Natural killer cell treated with Interleukin-12 subunit alpha and Interleukin-12 subunit beta and Interleukin-15 and Interleukin-18, amount 100 ng/mL, for 72 hours (primary cell): ENCODE measurements around the gene SBF1. TPM values are rescaled to one million over a fixed set of nuclear protein-coding genes. Genes with fewer than 3 reads are reported as not detected.
"Not testable (repeated sequence)": the region's sequence is repeated elsewhere in the genome, so short reads cannot be mapped to it uniquely, and the experiment has no call there.

Experiments
- ATAC-seq, 2 donors: fragments of 150-1000 bp; cut with Tn5 transposase in 1 of 2; sonication (Bioruptor Pico), chemical (Tn5 transposase) in 1 of 2; 2 replicates each; pipeline ENCODE4 v1.10.0; 2021
- DNase-seq: peaks from one replicate; pipeline ENCODE4 v3.0.0; 2022; ENCODE audit warnings: low spot score
- H3K27ac Mint-ChIP-seq, 2 donors: 1 replicate in 1 of 2; 2 replicates in 1 of 2; pipeline ENCODE4 v1.8.0; 2022; ENCODE audit warnings: mixed read lengths in 2 of 2, mild to moderate bottlenecking in 1 of 2, moderate library complexity in 1 of 2
- H3K27me3 Mint-ChIP-seq, 2 donors: 1 replicate in 1 of 2; 2 replicates in 1 of 2; pipeline ENCODE4 v1.8.0; 2022; ENCODE audit warnings: mixed read lengths in 2 of 2
- H3K36me3 Mint-ChIP-seq: one replicate; pipeline ENCODE4 v1.8.0; 2022; ENCODE audit warnings: mixed read lengths
- H3K4me1 Mint-ChIP-seq, 2 donors: 1 replicate in 1 of 2; 2 replicates in 1 of 2; pipeline ENCODE4 v1.8.0; 2022; ENCODE audit warnings: low read depth in 2 of 2, mixed read lengths in 2 of 2, mild to moderate bottlenecking in 1 of 2
- H3K4me3 Mint-ChIP-seq: one replicate; pipeline ENCODE4 v1.8.0; 2022; ENCODE audit warnings: mixed read lengths
- H3K9me3 Mint-ChIP-seq: 2 replicates; pipeline ENCODE4 v1.8.0; 2022; ENCODE audit warnings: mixed read lengths
- total RNA-seq, 2 donors: library from RNA; stranded (reverse); gene quantifications; one replicate each; pipeline ENCODE4 v1.2.3, GENCODE V29; 2022

SBF1 gene, protein sequence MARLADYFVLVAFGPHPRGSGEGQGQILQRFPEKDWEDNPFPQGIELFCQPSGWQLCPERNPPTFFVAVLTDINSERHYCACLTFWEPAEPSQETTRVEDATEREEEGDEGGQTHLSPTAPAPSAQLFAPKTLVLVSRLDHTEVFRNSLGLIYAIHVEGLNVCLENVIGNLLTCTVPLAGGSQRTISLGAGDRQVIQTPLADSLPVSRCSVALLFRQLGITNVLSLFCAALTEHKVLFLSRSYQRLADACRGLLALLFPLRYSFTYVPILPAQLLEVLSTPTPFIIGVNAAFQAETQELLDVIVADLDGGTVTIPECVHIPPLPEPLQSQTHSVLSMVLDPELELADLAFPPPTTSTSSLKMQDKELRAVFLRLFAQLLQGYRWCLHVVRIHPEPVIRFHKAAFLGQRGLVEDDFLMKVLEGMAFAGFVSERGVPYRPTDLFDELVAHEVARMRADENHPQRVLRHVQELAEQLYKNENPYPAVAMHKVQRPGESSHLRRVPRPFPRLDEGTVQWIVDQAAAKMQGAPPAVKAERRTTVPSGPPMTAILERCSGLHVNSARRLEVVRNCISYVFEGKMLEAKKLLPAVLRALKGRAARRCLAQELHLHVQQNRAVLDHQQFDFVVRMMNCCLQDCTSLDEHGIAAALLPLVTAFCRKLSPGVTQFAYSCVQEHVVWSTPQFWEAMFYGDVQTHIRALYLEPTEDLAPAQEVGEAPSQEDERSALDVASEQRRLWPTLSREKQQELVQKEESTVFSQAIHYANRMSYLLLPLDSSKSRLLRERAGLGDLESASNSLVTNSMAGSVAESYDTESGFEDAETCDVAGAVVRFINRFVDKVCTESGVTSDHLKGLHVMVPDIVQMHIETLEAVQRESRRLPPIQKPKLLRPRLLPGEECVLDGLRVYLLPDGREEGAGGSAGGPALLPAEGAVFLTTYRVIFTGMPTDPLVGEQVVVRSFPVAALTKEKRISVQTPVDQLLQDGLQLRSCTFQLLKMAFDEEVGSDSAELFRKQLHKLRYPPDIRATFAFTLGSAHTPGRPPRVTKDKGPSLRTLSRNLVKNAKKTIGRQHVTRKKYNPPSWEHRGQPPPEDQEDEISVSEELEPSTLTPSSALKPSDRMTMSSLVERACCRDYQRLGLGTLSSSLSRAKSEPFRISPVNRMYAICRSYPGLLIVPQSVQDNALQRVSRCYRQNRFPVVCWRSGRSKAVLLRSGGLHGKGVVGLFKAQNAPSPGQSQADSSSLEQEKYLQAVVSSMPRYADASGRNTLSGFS (N-terminal part only)
- 100 to 1,000 TPM; 114 to 152 TPM for total RNA-seq

DNA sequence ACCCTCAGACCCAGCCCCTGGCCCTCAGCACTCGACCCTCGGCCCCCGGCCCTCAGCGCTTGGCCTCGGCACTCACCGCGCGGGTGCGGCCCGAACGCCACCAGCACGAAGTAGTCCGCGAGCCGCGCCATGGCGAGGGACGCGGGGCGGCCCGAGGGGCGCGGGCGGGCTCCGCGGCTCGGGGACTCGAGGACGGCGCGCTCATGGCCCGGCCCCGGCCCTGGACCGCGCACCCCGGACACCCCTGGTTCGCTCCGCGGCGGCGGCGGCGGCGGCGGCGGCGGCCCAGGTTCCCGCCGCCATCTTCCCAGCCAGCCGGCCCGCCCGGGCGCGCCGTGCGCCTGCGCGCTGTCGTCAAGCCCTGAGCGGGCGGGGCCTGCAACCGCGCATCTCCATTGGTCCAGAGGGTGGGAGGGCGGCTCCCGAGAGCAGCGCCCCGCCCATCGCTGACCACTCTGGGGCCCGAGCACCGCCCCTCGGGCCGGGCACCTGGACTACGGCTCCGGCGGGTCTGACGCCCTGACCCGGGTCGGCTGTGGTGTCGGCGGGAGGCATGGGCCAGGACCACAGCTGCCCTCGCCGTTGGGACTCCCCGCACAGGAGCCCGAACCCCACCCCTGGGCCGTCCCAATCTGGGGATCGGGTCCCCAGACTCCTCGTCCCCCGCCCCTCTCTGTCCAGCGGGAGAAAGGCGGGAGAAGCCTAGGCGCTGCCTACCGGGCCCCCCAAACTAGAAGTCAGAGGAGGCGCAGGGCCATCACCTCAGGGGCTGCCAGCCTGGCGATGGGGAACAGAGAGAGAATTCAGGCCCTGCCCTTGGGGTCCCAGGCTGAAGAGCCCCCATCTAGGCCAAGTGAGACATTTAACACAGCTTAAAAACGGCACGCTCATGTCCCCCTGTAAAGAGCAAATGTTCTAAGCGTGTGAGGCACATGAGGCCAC lies at the start of gene SBF1:
Gene SBF1 (minus strand): TSS at position 326 of the 942 bp plus-strand sequence. CDS start 195 bp downstream, at position 131.
- Mint-ChIP-seq H3K4me3 (peak within 1 kb of the TSS; percentile 91), H3K27ac (peak within 1 kb of the TSS; percentile 49 to 81), H3K4me1 (peaks cover 25 to 33% of the 10 kb centered on the region in 2 donors), H3K9me3 (no peaks in the 10 kb centered on the region), H3K27me3 (peaks cover 0 to 3% of the 10 kb centered on the region in 2 donors), H3K36me3 (no peaks in the 10 kb centered on the region)
- DNase-seq = peak; percentile 95
- peak; percentile 93 to 96 for ATAC-seq

DNA sequence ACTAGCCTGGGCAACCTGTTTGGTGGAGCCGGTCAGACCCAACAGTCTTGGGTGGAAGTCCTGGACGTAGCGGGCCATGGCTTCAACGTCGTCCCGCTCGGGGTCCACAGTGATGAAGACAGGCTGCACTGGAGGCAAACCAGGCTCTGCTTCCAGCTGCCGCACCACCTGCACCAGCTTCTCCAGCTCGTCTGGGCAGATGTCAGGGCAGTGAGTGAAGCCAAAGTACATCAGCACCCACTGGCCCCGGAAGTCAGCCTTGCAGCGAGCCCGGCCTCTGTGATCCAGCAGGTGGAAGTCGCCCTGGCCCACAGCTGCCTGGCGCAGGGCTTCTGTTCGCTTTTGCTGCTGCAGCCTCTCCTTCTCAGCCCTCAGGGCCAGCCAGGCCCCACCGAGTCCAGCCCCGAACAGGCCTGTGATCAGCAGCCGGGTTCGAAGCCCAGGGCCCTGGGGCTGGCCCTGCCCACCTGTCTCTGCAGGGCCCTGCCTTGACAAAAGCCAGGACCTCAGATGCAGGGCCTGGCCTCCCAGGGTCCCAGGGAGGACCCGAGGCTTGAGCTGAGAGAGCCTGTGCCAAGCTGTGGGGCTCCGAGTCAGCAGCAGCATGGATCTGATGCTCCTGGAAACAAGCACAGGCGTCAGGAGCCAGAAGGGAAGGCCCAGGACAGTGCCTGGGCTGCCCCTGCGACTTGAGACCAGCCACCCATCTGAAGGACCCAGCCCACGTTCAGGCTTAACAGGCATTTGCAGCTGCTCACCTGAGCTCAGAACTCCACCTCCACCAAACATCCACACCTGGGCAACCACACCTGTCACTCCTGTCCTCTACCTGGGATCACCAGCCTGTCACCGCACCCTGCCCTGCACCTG lies 49.2 kb upstream of the SBF1 start:
- Mint-ChIP-seq H3K27me3 (no peaks in the 10 kb centered on the region), H3K27ac (peak overlapping the region; percentile 54 to 90), H3K4me1 (peaks cover 29 to 34% of the 10 kb centered on the region in 2 donors), H3K36me3 (no peaks in the 10 kb centered on the region), H3K4me3 (peak overlapping the region; percentile 87), H3K9me3 (no peaks in the 10 kb centered on the region)
- DNase-seq = peak; percentile 58
- ATAC-seq = no peak

DNA sequence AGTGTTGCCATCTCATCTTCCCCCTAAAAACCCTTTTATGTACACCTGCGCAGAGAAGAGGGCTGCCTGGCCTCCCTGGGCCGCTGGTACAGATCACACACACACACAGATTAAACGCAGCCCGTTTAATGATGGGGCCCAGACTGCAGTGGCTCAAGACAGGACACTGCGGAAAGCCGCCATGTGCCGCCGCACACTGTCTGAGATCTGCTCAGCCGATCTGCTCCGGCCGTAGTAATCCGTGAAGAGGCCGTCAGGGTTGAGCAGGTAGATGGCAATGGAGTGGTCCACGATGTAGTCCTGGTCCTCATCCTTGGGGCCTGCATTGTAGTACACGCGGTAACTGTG lies 48.6 kb upstream of the SBF1 start:
- Mint-ChIP-seq H3K27me3 (no peaks in the 10 kb centered on the region), H3K27ac (no peak overlapping the region), H3K36me3 (no peaks in the 10 kb centered on the region), H3K4me1 (peaks cover 24 to 28% of the 10 kb centered on the region in 2 donors), H3K4me3 (no peak overlapping the region), H3K9me3 (no peaks in the 10 kb centered on the region)
- ATAC-seq (no peak), DNase-seq (no peak)

DNA sequence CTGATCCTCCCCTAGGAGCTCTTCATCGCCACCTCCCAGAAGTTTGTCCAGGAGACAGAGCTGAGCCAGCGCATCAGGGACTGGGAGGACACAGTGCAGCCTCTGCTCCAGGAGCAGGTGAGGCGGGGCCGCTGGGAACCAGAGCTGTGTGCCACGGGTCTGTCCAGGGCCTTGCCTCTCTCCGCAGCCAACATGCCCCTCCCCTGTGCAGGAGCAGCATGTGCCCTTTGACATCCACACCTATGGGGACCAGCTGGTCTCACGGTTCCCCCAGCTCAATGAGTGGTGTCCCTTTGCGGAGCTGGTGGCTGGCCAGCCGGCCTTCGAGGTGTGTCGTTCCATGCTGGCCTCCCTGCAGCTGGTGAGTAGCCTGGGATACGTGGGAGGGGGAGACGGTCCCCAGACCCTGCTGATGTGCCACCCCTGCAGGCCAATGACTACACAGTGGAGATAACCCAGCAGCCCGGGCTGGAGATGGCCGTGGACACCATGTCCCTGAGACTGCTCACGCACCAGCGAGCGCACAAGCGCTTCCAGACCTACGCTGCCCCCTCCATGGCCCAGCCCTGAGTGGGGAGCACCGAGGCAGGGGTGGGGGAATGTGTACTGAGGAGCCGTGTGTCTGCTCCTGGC lies 48.1 kb upstream of the SBF1 start:
- H3K4me3 Mint-ChIP-seq = no peak overlapping the region
- peaks cover 19 to 23% of the 10 kb centered on the region in 2 donors for H3K4me1 Mint-ChIP-seq
- no peaks in the 10 kb centered on the region for H3K9me3 Mint-ChIP-seq
- ATAC-seq (no peak), DNase-seq (no peak)
- H3K27ac Mint-ChIP-seq = no peak overlapping the region
- no peaks in the 10 kb centered on the region for H3K27me3 Mint-ChIP-seq
- no peaks in the 10 kb centered on the region for H3K36me3 Mint-ChIP-seq

DNA sequence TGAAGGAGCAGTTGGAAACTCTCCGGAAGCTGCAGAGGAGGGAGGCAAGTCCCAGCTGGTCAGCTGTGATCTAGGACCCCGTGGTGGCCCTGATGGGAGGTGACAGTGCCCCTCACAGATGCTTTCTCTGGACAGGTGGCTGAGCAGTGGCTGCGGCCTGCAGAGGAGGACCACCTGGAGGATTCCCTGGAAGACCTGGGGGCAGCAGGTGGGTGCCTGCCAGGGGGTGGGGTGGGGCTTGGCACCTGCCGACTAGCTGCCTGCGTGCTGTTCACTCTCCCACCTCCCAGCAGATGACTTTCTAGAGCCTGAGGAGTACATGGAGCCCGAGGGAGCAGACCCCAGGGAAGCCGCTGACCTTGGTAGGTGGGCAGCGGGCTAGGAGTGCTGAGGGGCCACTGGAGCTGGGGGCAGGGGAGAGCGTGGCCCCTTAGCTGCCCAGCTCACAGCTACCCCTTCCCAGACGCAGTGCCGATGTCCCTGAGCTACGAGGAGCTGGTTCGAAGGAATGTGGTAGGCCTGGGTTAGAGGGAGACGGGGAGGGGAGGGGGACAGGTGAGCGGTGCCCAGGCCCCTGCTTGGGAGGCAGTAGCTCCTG lies 47.5 kb upstream of the SBF1 start:
- no peaks in the 10 kb centered on the region for H3K9me3 Mint-ChIP-seq
- H3K4me1 Mint-ChIP-seq = peaks cover 13 to 17% of the 10 kb centered on the region in 2 donors
- H3K36me3 Mint-ChIP-seq = no peaks in the 10 kb centered on the region
- H3K4me3 Mint-ChIP-seq = no peak overlapping the region
- no peak overlapping the region for H3K27ac Mint-ChIP-seq
- H3K27me3 Mint-ChIP-seq = no peaks in the 10 kb centered on the region
- DNase-seq = no peak
- no peak for ATAC-seq

DNA sequence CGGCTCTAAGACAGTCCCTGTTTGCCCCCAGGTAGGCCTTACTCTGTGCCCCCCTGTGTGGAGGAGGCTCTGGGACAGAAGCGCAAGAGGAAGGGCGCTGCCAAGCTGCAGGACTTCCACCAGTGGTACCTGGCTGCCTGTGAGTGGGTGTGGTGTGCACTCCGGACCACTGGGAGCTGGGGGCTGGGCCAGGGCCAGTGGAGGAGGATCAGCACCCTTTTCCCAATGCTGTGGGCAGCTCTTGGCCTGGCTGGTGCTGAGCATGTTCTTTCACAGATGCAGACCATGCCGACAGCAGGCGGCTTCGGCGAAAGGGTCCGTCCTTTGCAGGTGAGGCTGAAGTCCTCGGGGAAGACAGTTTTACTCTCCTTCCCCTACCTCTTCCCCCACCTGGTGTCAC lies 46.9 kb upstream of the SBF1 start:
- Mint-ChIP-seq H3K27ac (no peak overlapping the region), H3K4me3 (no peak overlapping the region), H3K4me1 (peaks cover 8 to 11% of the 10 kb centered on the region in 2 donors), H3K36me3 (no peaks in the 10 kb centered on the region), H3K9me3 (no peaks in the 10 kb centered on the region), H3K27me3 (no peaks in the 10 kb centered on the region)
- ATAC-seq (no peak), DNase-seq (no peak)

DNA sequence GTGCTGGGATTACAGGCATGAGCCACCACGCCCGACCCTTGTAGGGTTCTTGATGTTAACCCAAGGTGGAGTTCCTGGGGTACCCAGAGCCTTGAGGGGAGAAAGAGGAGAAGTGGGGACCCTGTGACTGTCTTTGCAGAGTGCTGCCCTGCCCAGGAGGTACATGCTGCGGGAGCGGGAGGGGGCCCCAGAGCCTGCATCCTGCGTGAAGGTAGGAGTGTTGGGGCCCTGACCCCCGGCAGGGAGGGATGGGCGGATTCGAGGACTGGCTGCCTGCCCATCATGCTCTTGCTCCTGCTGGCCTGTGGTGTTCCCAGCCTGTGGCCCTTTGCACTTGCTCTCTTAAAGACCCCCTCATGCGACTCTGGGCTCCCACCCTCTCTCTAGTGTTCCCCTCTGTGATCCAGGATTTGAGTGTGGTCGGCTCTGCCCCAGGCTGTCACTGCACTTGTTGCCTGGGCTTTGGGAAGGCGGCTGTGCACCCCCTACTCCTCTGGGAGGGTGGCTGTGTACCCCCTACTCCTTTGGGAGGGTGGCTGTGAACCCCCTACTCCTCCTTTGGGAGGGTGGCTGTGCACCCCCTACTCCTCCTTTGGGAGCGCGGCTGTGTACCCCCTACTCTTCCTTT lies 46.1 kb upstream of the SBF1 start:
- no peaks in the 10 kb centered on the region for H3K36me3 Mint-ChIP-seq
- no peaks in the 10 kb centered on the region for H3K27me3 Mint-ChIP-seq
- DNase-seq (no peak), ATAC-seq (no peak)
- H3K9me3 Mint-ChIP-seq = no peaks in the 10 kb centered on the region
- H3K4me1 Mint-ChIP-seq = peaks cover 9 to 12% of the 10 kb centered on the region in 2 donors
- no peak overlapping the region for H3K27ac Mint-ChIP-seq
- no peak overlapping the region for H3K4me3 Mint-ChIP-seq

DNA sequence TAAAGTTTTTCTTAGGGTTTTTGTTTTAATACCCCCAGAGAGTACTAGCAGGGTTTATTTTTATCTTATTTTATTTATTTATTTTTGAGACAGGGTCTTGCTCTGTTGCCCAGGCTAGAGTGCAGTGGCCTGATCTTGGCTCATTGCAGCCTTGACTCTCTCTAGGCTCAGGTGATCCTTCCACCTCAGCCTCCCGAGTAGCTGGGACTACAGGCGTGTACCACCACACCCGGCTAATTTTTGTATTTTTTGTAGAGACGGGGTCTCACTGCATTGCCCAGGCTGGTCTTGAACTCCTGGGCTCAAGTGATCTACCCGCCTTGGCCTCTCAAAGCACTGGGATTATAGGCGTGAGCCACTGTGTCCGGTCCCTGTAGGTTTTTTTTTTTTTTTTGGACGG lies 45.3 kb upstream of the SBF1 start:
- not testable (repeated sequence) for ATAC-seq, H3K9me3 Mint-ChIP-seq, H3K27ac Mint-ChIP-seq, H3K4me3 Mint-ChIP-seq, DNase-seq, H3K36me3 Mint-ChIP-seq, H3K27me3 Mint-ChIP-seq
- peaks cover 14 to 16% of the 10 kb centered on the region in 2 donors for H3K4me1 Mint-ChIP-seq

DNA sequence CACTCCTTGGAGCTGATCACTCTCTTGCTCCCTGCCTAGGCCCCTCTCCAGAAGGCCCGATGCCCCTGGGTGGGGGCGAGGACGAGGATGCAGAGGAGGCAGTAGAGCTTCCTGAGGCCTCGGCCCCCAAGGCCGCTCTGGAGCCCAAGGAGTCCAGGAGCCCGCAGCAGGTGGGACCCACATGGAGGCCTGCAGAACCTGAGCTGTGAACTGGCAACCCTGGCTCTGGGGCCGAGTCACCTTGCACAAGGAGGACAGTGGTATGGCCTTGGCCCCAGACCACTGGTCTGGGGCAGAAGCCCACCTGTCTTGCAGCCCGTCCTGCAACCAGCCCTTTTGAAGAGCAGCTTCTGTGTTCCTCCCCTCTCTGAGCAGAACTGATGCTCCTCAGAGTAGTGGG lies 44.3 kb upstream of the SBF1 start:
- no peaks in the 10 kb centered on the region for H3K27me3 Mint-ChIP-seq
- peaks cover 12% of the 10 kb centered on the region in 2 donors for H3K4me1 Mint-ChIP-seq
- no peaks in the 10 kb centered on the region for H3K36me3 Mint-ChIP-seq
- no peak overlapping the region for H3K4me3 Mint-ChIP-seq
- no peak overlapping the region for H3K27ac Mint-ChIP-seq
- DNase-seq (no peak), ATAC-seq (no peak)
- H3K9me3 Mint-ChIP-seq = no peaks in the 10 kb centered on the region

DNA sequence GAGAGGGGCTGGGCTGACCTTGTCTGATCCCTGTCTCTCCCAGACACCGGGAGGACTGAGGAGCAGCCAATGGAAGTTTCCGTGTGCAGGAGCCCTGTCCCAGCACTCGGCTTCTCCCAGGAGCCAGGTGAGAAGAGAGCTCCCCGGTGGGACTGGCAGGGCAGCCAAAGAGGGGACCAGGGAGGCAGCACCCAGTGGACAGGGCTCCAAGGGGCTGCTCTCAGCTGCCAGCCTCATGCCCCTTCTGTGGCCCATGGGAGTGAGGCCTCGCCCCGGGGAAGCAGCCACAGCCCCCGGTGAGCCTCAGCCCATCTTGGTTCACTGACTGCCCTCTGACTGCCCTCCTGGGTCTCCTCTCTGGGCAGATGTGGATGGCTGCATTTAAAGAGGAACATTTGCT lies 43.8 kb upstream of the SBF1 start:
- Mint-ChIP-seq H3K4me1 (peaks cover 12 to 15% of the 10 kb centered on the region in 2 donors), H3K27me3 (no peaks in the 10 kb centered on the region), H3K36me3 (no peaks in the 10 kb centered on the region), H3K27ac (no peak overlapping the region), H3K9me3 (no peaks in the 10 kb centered on the region), H3K4me3 (no peak overlapping the region)
- ATAC-seq = no peak
- DNase-seq = no peak
